HG03095 (cell line): ENCODE results near the gene CCDC60.

Source experiments
- ATAC-seq: cut with Tn5 transposase; IDR thresholded peaks from one replicate; pipeline ENCODE4 v1.9.1; 2021; ENCODE audit warnings: moderate library complexity; ENCODE audit not compliant: unreplicated experiment

Gene CCDC60

DNA sequence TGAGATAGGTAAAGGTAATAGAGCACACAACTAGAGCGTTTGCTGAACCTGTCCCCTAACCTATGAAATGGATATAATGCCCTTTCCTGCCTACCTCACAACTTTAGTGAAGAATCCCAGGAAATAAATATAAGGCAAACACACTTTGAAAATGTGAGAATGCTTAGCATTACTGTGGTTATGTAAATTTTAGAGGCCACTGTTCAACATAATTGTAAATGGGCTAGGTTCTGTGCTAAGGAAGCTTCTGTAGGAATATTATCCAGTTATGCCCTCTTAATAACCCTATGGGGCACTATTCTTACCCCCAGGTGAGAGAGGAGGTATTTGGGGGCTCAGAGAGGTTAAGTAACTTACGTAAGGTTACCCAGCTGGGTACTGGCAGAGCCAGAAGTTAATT lies 166.5 kb downstream of the CCDC60 start:
- ATAC-seq, result no peak

DNA sequence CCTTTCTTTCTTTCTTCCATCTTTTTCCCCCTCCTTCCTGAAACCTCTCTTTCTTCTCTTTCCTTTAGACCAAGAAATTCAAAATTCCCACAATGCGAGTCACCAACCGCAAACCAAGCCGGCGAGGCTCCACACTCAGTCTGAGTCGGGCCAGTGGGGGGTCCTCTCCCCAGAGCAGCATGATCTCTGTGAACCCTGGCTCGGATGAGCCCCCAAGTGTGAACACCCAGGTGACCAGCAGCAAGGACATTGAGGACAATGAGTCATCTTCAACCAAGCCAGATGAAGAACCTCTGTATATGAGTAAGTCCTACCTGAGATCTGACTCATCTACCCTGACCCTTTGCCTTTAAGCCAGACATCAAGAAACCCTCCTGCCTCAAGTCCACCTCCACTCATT lies 170.5 kb downstream of the CCDC60 start:
- ATAC-seq, result no peak

DNA sequence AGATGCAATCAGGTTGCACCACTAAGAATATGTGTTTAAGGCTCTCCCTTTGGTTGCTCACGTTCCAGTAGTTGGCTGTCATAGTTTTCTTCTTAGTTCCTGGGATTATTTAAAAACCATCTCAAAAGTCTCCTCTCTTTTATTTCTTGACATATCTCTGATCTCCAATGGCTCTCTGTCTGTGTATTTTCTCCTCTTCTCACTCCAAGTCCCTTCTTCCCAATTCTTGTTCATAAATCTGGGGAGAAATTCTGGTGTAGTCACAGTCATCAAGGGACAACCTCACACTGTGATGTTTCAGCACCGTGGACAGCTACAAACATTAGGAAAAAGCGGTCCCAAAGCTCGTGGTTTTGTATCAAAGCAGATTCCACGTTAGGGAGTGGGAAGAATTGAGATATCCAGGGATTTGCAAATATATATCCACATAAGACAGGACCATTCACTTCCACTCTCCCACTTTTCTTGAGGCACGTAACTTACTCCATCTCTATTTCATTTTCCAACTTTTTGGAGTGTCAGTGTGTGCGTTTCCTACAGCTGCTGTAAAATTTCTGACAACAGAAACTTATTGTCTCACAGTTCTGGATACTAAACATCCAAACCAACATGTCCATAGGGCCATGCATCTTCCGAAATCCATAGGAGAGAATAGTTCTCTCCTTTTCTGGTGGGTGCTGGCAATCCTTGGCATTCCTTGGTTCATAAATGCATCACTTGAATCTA lies 178.4 kb downstream of the CCDC60 start:
- ATAC-seq, result no peak

DNA sequence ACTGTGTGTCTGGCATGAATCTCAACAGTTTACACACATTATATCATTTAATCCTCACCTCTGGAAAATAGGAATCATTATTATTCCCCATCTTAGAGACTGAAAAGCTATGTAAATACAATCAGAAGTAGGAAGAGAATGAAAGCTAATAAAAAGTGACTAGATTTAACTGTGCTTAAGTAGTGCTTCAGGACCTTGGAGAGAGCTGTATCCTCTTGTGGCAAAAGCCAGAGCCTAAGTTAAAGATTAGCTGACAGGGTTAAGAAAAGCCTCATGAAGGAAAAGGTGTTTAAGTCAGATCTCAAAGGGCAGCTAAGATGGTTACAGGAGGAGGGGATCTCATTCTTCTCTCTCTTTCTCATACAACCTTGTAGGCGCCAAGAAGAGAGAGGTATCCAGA lies 193.7 kb downstream of the CCDC60 start:
- no peak for ATAC-seq

DNA sequence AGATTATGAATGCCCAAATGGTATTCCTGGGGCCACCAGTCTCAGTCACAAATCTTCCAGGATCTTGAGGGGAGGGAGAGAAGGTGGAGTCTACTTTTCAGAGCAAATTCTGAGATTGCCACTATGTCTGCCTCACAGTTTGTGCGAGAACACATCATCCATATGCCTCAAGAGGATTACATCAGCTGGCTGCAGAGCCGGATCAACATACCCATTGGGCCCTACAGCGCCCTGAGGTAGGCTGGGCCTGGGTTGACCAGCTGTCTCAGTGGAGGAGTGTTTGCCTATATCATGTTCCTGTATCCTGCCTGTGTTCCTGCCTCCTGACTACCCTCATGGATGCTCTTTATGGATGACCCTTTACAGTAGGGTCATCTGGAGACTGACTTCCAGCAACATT lies 205.9 kb downstream of the CCDC60 start:
- ATAC-seq, result no peak

DNA sequence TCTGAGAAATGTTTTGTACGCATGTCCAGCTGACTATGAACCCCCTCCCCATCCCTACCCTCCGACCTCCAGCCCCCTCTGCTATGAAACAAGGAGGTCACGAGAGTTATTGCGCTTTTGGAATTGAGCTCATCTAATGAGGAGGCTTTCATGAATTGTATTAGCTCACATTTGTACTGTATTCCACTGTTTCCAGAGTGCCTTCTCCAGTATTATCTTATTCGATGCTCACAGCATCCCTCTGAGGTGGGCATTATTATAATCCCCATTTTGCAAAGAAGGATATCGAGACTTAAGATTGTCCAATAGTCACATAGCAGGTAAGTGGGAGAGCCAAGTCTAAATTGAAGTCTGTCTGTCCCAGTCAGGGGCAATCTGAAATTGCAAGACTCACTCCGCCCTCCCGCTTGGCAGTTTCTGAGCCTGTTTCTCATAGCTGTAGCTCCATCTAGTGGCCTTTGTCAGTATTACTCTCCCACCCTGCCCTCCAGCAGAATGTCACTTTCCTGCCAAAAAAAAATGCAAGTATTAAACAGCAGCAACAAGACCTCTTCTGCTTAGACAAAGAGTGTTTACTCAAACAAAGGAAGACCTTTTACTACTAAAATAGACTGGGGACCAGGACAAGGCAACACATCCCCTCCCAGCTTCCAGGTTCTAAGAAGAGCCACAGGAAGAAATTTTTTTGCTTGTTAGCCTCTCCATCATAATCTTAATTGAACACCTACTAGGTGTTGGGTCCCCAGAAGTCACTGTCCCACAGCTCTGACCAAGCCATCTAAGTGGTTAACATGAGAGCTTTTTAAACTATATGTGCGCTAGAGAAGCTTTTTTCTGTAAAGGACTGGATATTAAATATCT lies 210.5 kb downstream of the CCDC60 start:
- no peak for ATAC-seq

DNA sequence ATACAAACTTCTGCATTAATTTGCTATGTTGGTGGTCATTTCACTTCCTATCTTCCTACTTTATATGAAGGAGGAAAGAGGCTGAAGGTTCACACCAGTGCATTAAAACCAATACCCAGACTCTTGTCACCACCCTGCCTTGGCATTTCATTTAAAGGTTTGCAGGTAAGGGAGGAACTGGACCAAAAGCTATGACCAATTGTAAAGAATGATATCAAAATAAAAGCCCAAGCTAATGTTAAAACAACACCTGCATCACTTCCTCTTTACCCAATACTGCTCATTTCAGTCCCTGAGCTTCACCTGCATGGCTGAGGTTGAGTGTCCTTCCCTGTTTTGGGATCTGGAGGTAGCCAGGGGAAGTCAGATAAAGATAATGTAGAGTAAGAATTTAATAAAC lies 211.8 kb downstream of the CCDC60 start:
- ATAC-seq, result no peak

DNA sequence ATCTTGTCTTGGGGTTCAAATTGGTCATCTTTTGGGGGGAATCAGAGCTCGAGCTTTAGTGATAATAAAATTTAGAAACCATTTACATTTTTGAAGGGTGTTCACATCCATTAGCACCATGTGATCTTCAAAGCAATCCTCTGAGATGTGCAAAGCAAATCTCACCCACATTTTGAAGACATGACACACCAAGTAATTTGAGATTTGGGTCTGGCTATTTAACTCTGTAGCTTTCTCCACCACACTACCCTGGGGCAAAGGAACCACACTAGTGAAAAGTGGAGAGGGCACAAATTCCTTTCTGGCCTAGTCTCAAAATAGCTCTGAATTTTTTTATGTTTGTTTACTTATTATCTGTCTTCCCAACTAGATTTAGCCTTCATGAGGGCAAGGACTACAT lies 212.5 kb downstream of the CCDC60 start:
- ATAC-seq, result no peak

DNA sequence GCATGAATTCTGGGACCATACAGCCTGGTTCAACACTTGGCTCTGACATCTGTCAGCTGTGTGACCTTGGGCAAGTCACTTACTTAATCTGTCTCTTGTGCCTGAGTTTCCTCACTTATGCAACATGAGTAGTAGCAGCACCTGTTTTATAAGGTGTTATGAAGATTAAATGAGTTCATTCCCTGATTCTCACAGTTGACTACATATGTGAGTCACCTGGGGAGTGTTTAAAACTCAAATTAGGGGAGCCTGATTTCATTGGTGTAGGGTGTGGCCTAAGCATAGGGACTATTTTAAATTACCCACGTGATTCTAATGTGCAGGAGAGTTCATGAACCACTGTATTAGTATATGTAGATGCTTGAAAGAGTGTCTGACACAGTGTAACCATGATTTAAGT lies 222.3 kb downstream of the CCDC60 start:
- ATAC-seq, result no peak

DNA sequence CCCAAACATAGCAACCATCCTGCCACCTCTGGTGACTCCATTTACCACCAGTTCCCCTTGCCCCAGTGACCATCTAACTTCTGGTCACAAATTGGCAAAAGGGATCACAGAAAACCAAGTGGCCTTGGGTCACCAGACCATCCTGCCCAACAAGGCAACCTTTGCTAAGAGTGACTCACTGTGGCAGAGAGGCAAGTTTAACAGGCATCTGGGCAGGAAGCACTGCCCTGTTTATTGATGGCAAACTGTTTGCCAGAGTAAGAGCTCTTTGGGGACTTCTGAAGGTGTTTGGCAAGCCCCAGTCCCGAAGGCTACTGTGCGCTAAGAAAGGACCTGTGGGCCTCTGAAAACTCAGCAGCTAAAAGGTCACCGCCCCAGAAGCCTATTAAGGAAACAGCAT lies 230.9 kb downstream of the CCDC60 start:
- ATAC-seq, result no peak

DNA sequence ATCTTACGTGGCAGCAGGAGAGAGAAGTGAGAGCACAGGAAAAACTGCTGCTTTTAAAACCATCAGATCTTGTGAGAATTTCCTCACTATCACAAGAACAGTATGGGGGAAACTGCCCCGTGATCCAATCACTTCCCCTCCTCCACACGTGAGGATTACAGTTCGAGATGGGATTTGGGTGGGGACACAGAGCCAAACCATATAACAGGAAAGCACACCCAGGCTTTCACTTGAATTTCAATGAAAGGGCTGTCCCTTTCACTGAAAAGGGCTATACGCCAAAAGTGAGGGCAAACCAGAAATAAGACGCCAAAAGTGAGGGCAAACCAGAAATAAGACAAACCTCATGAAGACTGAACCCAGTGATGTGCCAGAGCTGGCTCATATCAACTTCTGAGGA lies 236.2 kb downstream of the CCDC60 start:
- ATAC-seq, result no peak

DNA sequence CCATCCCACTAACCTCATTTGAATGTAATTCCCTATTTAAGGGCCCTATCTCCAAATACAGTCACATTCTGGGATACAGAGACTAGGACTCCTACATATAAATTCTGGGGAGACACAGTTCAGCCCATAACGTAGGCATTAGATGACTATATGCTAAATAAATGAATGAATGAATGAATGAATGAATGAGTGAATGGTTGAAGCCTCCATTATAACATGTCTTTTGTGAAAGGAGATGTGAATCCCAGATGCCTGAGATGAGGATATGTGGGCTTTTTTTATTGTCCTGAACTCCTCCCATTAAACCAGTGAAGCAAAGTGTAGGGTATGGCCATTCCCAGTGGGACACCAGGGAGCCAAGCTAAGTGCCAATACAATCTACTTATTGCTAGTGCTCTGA lies 238.6 kb downstream of the CCDC60 start:
- ATAC-seq, result no peak

DNA sequence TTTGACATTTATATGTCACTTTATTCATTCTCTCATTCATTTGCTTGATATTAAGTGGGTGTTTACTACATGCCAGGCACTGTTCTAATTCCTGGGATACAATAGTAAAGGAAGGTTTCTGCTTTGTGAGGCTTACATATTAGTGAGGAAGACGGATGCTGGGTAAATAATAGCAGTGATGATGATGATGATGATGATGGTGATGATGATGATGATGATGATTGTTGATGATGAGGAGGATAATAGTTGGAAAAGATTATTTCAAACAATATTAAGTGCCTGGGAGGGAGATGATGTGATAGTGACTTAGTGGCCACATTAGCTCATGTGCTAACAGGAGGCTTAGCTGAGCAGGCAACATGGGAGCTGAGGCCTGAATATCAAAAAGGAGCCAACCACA lies 239.7 kb downstream of the CCDC60 start:
- ATAC-seq, result no peak

DNA sequence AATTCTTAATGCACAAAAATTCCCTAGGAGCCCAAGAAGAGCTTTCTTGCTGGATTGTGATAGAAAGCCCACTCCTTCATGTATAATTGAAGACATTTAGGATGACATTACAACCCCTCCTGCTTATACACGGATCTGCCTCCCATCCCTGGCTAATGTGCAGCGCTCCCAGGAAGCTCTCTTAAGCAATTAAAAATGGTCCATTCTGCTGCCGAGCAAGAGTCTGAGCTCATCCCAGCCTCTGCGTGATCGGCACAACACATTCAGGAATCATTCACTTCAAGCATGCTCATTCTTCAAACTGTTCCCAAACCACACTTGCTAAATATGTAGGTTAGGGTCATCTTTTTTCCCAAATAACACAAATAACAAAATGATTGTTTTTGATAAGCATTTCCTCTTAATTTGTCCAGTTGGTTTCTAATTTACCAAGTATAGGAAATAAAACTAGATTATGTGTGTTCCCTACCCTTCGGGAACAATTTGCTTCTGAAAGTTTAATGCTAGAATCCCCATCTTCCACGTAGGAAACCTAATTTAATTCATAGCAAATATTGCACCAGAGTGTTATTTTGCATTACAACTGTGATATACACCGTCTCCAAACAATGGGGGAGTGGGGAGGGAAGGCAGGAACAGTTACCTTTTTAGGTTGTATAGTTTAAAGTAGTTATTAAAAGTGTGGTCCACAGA lies 241.7 kb downstream of the CCDC60 start:
- ATAC-seq, result no peak

DNA sequence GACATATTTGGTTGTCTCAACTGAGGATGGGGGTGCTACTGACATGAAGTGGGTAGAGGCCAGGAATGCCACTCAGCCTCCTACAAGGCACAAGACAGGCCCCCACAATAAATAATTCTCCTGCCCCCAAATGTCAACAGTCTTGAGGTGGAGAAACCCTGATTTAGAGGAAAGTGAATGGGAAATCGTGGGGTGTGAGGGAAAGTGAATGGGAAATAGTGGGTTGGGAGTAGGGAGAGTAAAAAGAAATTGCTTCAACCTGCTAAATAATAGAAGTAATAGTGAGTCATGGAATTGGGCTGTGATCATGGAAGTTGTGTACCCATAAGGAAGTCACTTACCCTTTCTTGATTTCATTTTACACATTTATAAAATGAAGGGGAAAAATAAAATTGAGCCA lies 242.4 kb downstream of the CCDC60 start:
- ATAC-seq, result no peak

DNA sequence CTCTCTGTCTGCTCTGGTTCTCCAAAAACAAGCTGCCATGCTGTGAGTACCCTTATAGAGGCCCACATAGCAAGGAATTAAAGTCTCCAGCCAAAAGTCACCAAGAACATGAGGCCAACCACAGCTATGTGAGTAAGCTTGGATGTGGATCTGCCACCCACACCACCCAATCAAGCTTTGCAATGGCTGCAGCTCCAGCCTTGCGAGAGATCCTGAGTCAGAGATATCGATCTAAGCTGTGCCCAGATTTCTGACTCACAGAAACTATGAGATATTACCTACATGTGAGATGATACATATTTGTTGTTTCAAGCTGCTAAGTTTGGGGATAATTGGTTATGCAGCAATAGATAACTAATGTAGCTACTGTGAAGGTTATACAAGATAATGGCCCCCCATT lies 243.6 kb downstream of the CCDC60 start:
- ATAC-seq, result no peak

DNA sequence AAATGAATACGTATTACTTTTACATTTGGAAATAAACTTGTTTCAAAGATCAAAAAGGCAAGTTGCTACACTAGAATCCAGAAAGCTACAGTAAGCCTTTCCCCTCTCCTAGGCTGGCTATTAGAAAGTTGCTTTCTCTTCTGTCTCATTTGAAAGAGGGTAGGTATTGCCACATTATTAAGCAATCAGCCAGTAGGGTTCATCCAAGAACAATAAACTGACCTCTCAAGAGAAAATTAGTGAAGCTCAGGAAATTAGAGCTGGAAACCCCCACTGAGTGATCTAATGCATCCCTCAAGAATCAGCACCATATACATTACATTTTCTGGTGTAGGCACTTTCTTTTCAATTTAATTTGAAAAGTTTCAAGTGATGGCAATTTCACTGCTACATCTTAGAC lies 254.6 kb downstream of the CCDC60 start:
- no peak for ATAC-seq

DNA sequence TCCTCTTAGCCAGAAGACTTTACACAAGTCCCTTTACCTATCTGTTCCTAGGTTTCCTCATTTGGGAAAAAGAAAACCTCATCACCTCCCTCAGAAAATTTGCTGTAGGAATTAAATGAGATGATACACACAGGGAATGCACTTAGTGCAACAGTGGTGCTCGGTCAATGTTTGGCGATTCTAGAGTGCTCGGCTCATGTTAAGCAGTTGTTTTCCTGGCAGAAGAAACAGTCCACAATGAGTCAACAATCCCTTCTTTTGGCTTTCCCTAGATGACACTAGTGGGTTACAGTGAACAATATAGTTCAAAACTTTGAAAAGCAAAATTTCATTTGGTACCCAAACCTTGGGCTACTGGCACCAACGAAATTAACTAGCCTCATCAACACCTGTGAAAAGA lies 255.1 kb downstream of the CCDC60 start:
- no peak for ATAC-seq
